Measurements from ENCODE around the gene PFKL.

The PFKL gene

GRCh38 chr21:44365251-44365966, 65.6 kb downstream of the PFKL start:
- no peak for DNase-seq

- no peak for DNase-seq
These were observed 66.2 kb downstream of the PFKL start for GRCh38 chr21:44365967-44366585.

GRCh38 chr21:44366586-44367211, 66.8 kb downstream of the PFKL start:
- DNase-seq: no peak

- no peak for DNase-seq
These were observed 69.0 kb downstream of the PFKL start for GRCh38 chr21:44368711-44369446.

- no peak for DNase-seq
These were observed 70.3 kb downstream of the PFKL start for GRCh38 chr21:44370027-44370735.

GRCh38 chr21:44370786-44371410, 71.0 kb downstream of the PFKL start:
- no peak for DNase-seq

- DNase-seq: no peak
These were observed 71.7 kb downstream of the PFKL start for GRCh38 chr21:44371596-44371995.

- DNase-seq: no peak
These were observed 72.8 kb downstream of the PFKL start for GRCh38 chr21:44372616-44373015.

GRCh38 chr21:44374601-44375280, 74.9 kb downstream of the PFKL start:
- DNase-seq: no peak

GRCh38 chr21:44375281-44375651, 75.4 kb downstream of the PFKL start:
- no peak for DNase-seq

- no peak for DNase-seq
These were observed 75.9 kb downstream of the PFKL start for GRCh38 chr21:44375761-44376241.

- no peak for DNase-seq
These were observed 76.8 kb downstream of the PFKL start for GRCh38 chr21:44376606-44377005.
